G401 (cell line): ENCODE data around the gene INPPL1. TPM values are rescaled to one million over a fixed set of nuclear protein-coding genes. Genes with fewer than 3 reads are reported as not detected.

Experiments used
- DNase-seq: peaks from one replicate; pipeline ENCODE4 v3.0.0-alpha.2; 2015; ENCODE audit warnings: low spot score
- in situ Hi-C: cut with HindIII; loops from 2 replicates; pipeline ENCODE4 v1.10.0; 2016; ENCODE audit warnings: low sequenced_read_pairs, mixed read lengths
- total RNA-seq: library from RNA; depleted of rRNA; stranded (reverse); fragments of >200 nt; shearing (Covaris generic); gene quantifications from 2 replicates; pipeline ENCODE4 v1.2.3, GENCODE V29; 2014

INPPL1 gene
- total RNA-seq, 1 experiment from 2014 or later = 53.0 TPM

DNA sequence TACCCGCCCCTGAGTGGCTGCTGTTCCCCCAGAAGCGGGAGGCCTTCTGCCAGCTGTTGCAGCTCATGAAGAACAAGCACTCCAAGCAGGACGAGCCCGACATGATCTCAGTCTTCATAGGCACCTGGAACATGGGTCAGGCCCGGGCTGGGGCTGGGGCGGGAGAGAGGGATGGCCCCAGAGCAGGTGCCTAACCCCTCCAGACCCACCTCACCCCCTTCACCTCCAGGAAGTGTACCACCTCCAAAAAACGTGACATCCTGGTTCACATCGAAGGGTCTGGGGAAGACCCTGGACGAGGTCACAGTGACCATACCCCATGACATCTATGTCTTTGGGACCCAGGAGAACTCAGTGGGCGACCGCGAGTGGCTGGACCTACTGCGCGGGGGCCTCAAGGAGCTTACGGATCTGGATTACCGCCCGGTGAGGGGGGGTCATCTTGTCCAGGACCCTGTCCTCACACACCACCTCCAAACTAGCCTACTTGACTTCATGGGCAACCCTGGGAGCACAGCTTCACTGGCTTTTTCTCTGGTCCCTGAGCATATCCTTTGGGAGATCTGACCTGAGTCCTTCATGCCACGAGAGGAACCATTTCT, 6.3 kb downstream of the INPPL1 start:
- in situ Hi-C loops = no loop called here
- DNase-seq = no peak

DNA sequence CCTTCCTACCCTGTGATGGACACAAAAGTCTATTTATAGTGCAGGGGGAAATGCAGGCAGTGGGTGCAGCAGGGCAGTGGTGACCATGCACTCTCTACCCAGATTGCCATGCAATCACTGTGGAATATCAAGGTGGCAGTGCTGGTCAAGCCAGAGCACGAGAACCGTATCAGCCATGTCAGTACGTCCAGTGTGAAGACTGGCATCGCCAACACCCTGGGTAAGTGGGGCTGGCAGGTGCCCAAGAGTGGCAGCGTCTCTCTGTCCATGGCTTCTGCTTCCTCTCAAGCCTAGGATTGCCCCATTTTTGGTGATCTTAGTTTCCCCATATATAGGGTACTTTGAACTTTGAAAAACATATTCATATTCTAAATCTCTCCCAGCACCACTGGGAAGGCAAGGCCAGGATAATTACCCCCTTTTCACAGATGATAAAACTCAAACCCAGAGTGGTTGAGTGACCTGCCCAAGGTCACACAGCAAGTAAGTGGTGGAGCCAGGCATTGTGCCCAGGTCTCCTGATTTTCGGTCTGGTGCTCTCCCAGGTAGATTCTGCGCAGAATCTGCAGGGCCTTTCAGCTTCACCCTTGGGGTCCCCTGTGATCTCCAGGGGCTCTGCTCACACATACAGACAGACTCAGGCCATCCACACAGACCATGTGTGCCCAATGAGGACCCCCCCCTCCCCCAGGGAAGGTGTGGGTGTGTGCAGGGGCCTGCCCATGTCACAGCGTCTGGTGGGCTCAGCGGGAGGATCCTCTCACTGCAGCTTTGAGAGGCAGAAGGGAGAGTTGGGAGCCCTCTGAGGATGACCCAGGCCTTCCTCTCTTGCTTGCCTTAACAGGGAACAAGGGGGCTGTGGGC, 7.1 kb downstream of the INPPL1 start:
- in situ Hi-C loops = no loop called here
- no peak for DNase-seq

DNA sequence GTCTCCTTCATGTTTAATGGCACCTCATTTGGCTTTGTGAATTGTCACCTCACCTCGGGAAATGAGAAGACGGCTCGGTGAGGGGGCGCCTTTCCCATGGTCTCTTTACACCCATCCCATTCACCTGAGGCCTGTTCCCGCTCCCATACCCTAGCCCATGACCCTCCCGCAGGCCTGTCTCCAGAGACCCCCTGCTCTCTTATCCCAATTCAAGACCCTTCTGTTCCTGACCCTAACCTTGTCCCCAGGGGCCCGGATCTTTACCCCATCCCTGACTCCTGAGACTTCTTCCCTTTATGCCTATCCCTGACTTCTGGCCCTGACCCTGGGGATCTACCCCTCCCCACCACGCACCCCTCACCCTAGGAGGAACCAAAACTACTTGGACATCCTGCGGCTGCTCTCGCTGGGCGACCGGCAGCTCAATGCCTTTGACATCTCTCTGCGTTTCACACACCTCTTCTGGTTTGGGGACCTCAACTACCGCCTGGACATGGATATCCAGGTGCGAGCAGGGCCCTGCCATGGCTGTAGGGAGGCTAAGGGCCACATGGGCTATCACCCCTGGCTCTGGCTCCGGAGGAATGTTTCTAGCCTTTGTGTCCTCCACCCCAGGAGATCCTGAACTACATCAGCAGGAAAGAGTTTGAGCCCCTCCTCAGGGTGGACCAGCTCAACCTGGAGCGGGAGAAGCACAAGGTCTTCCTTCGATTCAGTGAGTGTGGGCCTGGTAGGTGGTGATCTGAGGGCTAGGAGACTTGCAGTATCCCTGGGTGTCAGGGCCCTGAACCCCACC, 7.9 kb downstream of the INPPL1 start:
- in situ Hi-C loops = no loop called here
- DNase-seq = no peak

- DNase-seq = no peak
Measured at GRCh38 chr11:72233056-72233772, 8.6 kb downstream of the INPPL1 start.

GRCh38 chr11:72233773-72234513, 9.4 kb downstream of the INPPL1 start:
- in situ Hi-C loops = no loop called here
- no peak for DNase-seq

More at GRCh38 chr11:72233056-72233772, 8.6 kb downstream of the INPPL1 start:
- in situ Hi-C loops = no loop called here

GRCh38 chr11:72234514-72234830, 9.9 kb downstream of the INPPL1 start:
- DNase-seq = no peak
- in situ Hi-C loops = no loop called here

- in situ Hi-C loops = no loop called here
- DNase-seq = no peak
Measured at GRCh38 chr11:72234920-72235319, 10.4 kb downstream of the INPPL1 start.

- in situ Hi-C loops = no loop called here
- no peak for DNase-seq
Measured at GRCh38 chr11:72235351-72236057, 10.9 kb downstream of the INPPL1 start.

GRCh38 chr11:72236083-72236697, 11.6 kb downstream of the INPPL1 start:
- in situ Hi-C loops = no loop called here
- no peak for DNase-seq

DNA sequence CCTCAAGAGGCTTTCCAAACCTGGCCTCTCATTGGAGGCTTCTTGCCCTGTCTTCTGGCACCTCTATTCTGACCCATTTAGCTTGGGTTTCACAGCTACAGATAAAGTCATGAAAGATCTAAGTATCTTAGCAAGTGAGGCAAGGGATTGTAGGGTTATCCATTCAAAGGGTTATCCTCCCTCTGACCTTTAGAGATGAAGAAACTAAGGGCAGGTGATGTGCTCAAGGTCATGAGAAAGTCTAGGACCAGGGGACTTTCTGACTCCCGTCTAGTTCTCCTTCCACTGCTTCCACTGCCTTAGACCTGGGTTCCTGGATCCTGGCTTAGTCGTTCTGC, 12.2 kb downstream of the INPPL1 start:
- no peak for DNase-seq
- in situ Hi-C loops = no loop called here

GRCh38 chr11:72237112-72237931, 12.8 kb downstream of the INPPL1 start:
- no peak for DNase-seq
- in situ Hi-C loops = no loop called here

DNA sequence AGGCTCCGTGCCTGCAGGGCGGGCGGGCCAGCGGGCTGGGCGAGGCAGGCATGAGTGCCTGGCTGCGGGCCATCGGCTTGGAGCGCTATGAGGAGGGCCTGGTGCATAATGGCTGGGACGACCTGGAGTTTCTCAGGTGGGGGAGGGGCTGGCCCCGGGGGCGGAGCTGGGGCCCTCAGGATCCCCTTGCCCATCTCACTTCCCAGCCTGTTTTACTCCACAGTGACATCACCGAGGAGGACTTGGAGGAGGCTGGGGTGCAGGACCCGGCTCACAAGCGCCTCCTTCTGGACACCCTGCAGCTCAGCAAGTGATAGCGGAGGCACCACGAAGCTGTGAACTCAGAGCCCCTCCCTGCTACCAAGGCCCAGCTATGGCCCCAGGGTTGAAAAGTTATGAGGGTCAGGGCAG, 13.5 kb downstream of the INPPL1 start:
- in situ Hi-C loops = no loop called here
- DNase-seq = peak; percentile 37

GRCh38 chr11:72238492-72239312, 14.1 kb downstream of the INPPL1 start:
- in situ Hi-C loops = no loop called here
- no peak for DNase-seq

DNA sequence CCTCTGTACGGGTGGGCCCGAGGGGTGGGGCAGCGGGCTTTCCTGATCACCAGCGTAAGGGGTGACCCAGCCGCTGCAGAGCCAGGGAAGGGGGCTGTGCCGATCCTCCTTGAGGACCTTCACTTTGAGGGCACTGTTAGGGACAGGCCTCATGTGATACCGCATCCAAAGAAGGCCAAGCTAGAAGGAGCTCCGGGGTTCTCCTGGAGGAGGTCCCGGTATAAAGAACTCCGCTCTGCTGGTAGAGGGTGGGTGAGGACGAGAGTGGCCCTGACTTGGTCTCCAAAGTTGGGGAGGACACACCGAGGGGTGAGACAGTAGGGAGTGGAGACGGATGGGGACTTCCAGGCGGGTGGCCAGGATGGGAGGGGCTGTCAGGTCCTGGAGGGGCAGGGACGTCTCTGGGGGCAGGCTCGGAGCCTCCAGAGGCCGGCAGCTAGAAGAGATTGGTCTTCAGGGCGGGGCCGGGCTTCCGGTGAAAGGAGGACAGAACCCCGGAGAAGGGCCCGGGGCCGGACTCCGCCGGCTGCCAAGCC, 14.8 kb downstream of the INPPL1 start:
- no peak for DNase-seq
- in situ Hi-C loops = no loop called here

GRCh38 chr11:72239849-72240460, 15.4 kb downstream of the INPPL1 start:
- no peak for DNase-seq
- in situ Hi-C loops = no loop called here
